GM19455 (cell line): ENCODE measurements around the gene ANKRD36.
"Not testable (repeated sequence)": the region's sequence is repeated elsewhere in the genome, so short reads cannot be mapped to it uniquely, and the experiment has no call there.

Experiments used
- ATAC-seq: cut with Tn5 transposase; IDR thresholded peaks from one replicate; pipeline ENCODE4 v1.9.1; 2021; ENCODE audit not compliant: unreplicated experiment

The ANKRD36 gene

GRCh38 chr2:97276232-97276798 lies 163.4 kb downstream of the ANKRD36 start:
- ATAC-seq = not testable (repeated sequence)

GRCh38 chr2:97285187-97285586 lies 172.2 kb downstream of the ANKRD36 start:
- not testable (repeated sequence) for ATAC-seq

GRCh38 chr2:97293687-97294086 lies 180.7 kb downstream of the ANKRD36 start:
- not testable (repeated sequence) for ATAC-seq
